Measurements from ENCODE around the gene ZCCHC14. TPM values are rescaled to one million over a fixed set of nuclear protein-coding genes. Genes with fewer than 3 reads are reported as not detected.

ZCCHC14 gene
- total and polyA plus RNA-seq, 2 of the 13 experiments (the other 11 are each of a cell fraction or from before 2014, with no cell fraction given): 12.4 to 12.5 TPM

DNA sequence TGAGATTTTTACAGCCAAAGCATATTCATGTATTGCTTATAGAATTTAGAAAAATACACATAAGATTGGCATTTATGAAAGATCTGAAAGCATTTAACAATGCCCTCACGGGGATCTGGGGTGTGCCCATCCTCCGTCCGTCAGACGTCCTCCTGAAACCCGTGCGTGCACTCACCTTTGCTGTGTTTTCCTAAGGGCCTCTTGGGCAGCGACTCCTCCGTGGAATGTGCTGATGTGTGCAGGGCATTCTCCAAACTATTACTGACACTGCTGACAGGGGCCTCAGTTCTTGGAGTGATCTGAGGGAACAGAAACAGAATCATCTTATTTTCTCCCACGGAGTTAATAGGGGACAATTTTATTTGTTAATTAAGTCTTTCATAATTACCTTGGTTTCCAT, 33.0 kb downstream of the ZCCHC14 start (continued):
- TF ChIP-seq, protein P1, sequence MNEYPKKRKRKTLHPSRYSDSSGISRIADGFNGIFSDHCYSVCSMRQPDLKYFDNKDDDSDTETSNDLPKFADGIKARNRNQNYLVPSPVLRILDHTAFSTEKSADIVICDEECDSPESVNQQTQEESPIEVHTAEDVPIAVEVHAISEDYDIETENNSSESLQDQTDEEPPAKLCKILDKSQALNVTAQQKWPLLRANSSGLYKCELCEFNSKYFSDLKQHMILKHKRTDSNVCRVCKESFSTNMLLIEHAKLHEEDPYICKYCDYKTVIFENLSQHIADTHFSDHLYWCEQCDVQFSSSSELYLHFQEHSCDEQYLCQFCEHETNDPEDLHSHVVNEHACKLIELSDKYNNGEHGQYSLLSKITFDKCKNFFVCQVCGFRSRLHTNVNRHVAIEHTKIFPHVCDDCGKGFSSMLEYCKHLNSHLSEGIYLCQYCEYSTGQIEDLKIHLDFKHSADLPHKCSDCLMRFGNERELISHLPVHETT (CRISPR knock-in tag; conservative IDR thresholded peaks at IDR 0.05): no peak
- TF ChIP-seq HDAC6 (IDR thresholded peaks at IDR 0.05; ENCODE audit: low read depth, low read length) (no peak), ZNF816 (CRISPR knock-in tag; IDR thresholded peaks at IDR 0.05; ENCODE audit: borderline replicate concordance) (no peak), ZMYM2 (CRISPR knock-in tag; IDR thresholded peaks at IDR 0.05) (no peak), RBM39 (IDR thresholded peaks at IDR 0.05; ENCODE audit: low read depth, low read length, poor library complexity, severe bottlenecking) (no peak)
- TF ChIP-seq, protein P2, sequence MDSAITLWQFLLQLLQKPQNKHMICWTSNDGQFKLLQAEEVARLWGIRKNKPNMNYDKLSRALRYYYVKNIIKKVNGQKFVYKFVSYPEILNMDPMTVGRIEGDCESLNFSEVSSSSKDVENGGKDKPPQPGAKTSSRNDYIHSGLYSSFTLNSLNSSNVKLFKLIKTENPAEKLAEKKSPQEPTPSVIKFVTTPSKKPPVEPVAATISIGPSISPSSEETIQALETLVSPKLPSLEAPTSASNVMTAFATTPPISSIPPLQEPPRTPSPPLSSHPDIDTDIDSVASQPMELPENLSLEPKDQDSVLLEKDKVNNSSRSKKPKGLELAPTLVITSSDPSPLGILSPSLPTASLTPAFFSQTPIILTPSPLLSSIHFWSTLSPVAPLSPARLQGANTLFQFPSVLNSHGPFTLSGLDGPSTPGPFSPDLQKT (CRISPR knock-in tag; IDR thresholded peaks at IDR 0.05; ENCODE audit: borderline replicate concordance): no peak

DNA sequence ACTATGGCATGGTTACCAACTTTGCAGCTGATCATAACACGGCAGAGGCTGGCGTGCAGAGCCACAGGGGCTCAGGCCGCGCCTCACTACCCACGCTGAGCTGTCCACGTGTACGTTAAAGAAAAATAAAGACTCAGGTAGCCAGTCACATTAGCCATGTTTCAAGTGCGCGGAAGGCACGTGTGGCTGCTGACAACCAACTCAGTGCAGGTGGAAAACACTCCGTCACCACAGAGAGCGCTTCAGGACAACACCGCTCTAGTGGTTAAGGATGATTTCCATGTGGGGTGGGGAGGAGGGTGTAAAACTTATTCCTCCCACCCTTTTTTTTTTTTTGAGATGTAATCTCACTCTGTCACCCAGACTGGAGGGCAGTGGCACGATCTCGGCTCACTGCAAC, 33.8 kb downstream of the ZCCHC14 start:
- H3K9me3 ChIP-seq (ENCODE audit: low read length): no peaks in the 10 kb centered on the region
- ChIA-PET POLR2A (no interaction called here), CTCF (ENCODE audit: low intra/inter-chr PET ratio, low total read pairs) (no interaction called here)
- FAIRE-seq: no peak
- in situ Hi-C loops (cut with HindIII; ENCODE audit: extremely low pct_ligation_motif_present, low pct_unique_long_range_greater_than_20kb): no loop called here
- peaks cover 18% of the 10 kb centered on the region for H3K4me1 ChIP-seq (ENCODE audit: insufficient read depth, low read length)
- H3K27me3 ChIP-seq (ENCODE audit: control insufficient read depth in 1 of 2, insufficient read depth in 2 of 2, low read length in 2 of 2): no peaks in the 10 kb centered on the region
- no peak overlapping the region for H3K4me3 ChIP-seq (replicated peaks in 1 of 3; ENCODE audit: insufficient read depth in 1 of 3, low read depth in 2 of 3, low read length in 3 of 3)
- no peak for ATAC-seq
- TF ChIP-seq DNMT3B (CRISPR knock-in tag; conservative IDR thresholded peaks at IDR 0.05): no peak
- no peak for TF ChIP-seq NFATC3 (CRISPR knock-in tag; IDR thresholded peaks at IDR 0.05)
- no peak for TF ChIP-seq DPF2 (CRISPR knock-in tag; IDR thresholded peaks at IDR 0.05; ENCODE audit: borderline replicate concordance, low read depth)
- no peak for TF ChIP-seq TP53 (CRISPR knock-in tag; conservative IDR thresholded peaks at IDR 0.05)
- TF ChIP-seq, protein P3, sequence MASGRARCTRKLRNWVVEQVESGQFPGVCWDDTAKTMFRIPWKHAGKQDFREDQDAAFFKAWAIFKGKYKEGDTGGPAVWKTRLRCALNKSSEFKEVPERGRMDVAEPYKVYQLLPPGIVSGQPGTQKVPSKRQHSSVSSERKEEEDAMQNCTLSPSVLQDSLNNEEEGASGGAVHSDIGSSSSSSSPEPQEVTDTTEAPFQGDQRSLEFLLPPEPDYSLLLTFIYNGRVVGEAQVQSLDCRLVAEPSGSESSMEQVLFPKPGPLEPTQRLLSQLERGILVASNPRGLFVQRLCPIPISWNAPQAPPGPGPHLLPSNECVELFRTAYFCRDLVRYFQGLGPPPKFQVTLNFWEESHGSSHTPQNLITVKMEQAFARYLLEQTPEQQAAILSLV (CRISPR knock-in tag; IDR thresholded peaks at IDR 0.05; ENCODE audit: borderline replicate concordance): no peak
- TF ChIP-seq RXRB (CRISPR knock-in tag; IDR thresholded peaks at IDR 0.05; ENCODE audit: borderline replicate concordance): no peak
- TF ChIP-seq, protein P4, sequence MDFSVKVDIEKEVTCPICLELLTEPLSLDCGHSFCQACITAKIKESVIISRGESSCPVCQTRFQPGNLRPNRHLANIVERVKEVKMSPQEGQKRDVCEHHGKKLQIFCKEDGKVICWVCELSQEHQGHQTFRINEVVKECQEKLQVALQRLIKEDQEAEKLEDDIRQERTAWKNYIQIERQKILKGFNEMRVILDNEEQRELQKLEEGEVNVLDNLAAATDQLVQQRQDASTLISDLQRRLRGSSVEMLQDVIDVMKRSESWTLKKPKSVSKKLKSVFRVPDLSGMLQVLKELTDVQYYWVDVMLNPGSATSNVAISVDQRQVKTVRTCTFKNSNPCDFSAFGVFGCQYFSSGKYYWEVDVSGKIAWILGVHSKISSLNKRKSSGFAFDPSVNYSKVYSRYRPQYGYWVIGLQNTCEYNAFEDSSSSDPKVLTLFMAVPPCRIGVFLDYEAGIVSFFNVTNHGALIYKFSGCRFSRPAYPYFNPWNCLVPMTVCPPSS (IDR thresholded peaks at IDR 0.05): no peak
- TF ChIP-seq, protein P5, sequence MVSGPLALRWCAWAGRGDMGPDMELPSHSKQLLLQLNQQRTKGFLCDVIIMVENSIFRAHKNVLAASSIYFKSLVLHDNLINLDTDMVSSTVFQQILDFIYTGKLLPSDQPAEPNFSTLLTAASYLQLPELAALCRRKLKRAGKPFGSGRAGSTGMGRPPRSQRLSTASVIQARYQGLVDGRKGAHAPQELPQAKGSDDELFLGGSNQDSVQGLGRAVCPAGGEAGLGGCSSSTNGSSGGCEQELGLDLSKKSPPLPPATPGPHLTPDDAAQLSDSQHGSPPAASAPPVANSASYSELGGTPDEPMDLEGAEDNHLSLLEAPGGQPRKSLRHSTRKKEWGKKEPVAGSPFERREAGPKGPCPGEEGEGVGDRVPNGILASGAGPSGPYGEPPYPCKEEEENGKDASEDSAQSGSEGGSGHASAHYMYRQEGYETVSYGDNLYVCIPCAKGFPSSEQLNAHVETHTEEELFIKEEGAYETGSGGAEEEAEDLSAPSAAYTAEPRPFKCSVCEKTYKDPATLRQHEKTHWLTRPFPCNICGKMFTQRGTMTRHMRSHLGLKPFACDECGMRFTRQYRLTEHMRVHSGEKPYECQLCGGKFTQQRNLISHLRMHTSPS (CRISPR knock-in tag; IDR thresholded peaks at IDR 0.05; ENCODE audit: low read depth): no peak
- TF ChIP-seq ZNF354B (CRISPR knock-in tag; IDR thresholded peaks at IDR 0.05): no peak
- TF ChIP-seq NPAS2 (CRISPR knock-in tag; IDR thresholded peaks at IDR 0.05; ENCODE audit: borderline replicate concordance): no peak
- peaks cover 35% of the 10 kb centered on the region for H3K79me2 ChIP-seq (ENCODE audit: insufficient read depth, low read length)
- H3K4me2 ChIP-seq (ENCODE audit: low read depth, low read length): no peak overlapping the region
- H4K20me1 ChIP-seq (ENCODE audit: insufficient read depth, low read length): peaks cover 16% of the 10 kb centered on the region; the same call in 1 of the 2 replicates
- no peak overlapping the region for H2AFZ ChIP-seq (ENCODE audit: low read length)
- no peak for DNase-seq (ENCODE audit: low spot score)
- no peak overlapping the region for H3K27ac ChIP-seq (ENCODE audit: extremely low read length, insufficient read depth, low read length)
- WGBS (ENCODE audit: low lambda C conversion rate): 97% methylated on average over 15 of the region's 15 CpGs
- no peak overlapping the region for H3K9ac ChIP-seq (ENCODE audit: insufficient read depth, low read depth, low read length)
- peaks cover 20 to 58% of the 10 kb centered on the region in 2 experiments for H3K36me3 ChIP-seq (replicated peaks in 1 of 2; ENCODE audit: control insufficient read depth in 1 of 2, insufficient read depth in 2 of 2, low read length in 2 of 2)
- BruUV-seq (replicated peaks): no TSS peak
- intact Hi-C loops (cut with micrococcal nuclease; ENCODE audit: unreplicated experiment): no loop called here

Data from HepG2 (cell line).